Measurements from ENCODE around the gene TEDDM1.

DNA sequence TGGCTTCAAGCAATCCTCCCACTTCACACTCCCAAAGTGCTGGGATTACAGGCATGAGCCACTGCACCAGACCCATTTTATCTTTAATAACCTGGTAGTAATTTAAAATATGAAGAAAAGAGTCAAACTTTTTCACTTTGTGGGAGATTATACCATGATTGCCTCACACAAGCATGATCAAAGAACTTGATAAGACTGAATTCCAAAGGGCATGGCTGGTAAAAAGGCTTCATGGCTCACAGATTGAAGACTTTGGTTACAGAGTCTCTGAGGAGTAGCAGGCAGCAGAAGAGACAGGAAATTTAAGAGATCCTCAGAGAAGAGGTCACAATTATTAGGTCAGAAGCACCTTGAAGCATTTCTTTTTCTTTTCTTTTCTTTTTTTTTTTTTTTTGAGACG lies 33.1 kb upstream of the TEDDM1 start:
- TF ChIP-seq POLR2AphosphoS5 (IDR thresholded peaks at IDR 0.05; ENCODE audit: low read depth, low read length): no peak
- TF ChIP-seq POLR2A (IDR thresholded peaks at IDR 0.05; ENCODE audit: low read depth, low read length): no peak
- no peak for TF ChIP-seq TAF1 (IDR thresholded peaks at IDR 0.05; ENCODE audit: low read depth, low read length)
- TF ChIP-seq PAX5 (IDR thresholded peaks at IDR 0.05; ENCODE audit: insufficient read depth, low read length, severe bottlenecking): no peak
- TF ChIP-seq SPI1 (IDR thresholded peaks at IDR 0.05; ENCODE audit: low read depth, low read length): no peak
